Cardiac muscle cell (in vitro differentiated cells and primary cell): ENCODE measurements around the gene KRT77. TPM values are rescaled to one million over a fixed set of nuclear protein-coding genes. Genes with fewer than 3 reads are reported as not detected.

ENCODE experiments used
- DNase-seq, 2 donors: peaks; one replicate each; pipeline versions ENCODE4 v3.0.0 to v3.0.0-alpha.2; 2010 to 2017; ENCODE audit warnings: low read depth in 1 of 2, low spot score in 1 of 2
- H3K27ac ChIP-seq: fragments of 200-600 bp; sonication (generic); 2 replicates; pipeline ENCODE4 v1.5.1; 2016
- H3K27me3 ChIP-seq: fragments of 200-600 bp; sonication (generic); 2 replicates; pipeline ENCODE4 v1.6.0; 2016; ENCODE audit warnings: control low read depth
- H3K36me3 ChIP-seq: fragments of 200-600 bp; sonication (generic); 2 replicates; pipeline ENCODE4 v1.5.1; 2016; ENCODE audit warnings: control low read depth
- H3K4me1 ChIP-seq: fragments of 200-600 bp; sonication (generic); 2 replicates; pipeline ENCODE4 v1.8.1; 2017; ENCODE audit warnings: low read depth, mild to moderate bottlenecking, mixed run types
- H3K4me3 ChIP-seq: fragments of 200-600 bp; sonication (generic); 2 replicates; pipeline ENCODE4 v1.5.1; 2016; ENCODE audit warnings: mild to moderate bottlenecking
- H3K9me3 ChIP-seq: fragments of 200-600 bp; sonication (generic); 2 replicates; pipeline ENCODE4 v1.5.1; 2017; ENCODE audit warnings: low read depth, mild to moderate bottlenecking, control low read depth
- CTCF ChIP-seq: IDR thresholded peaks from 2 replicates; pipeline ENCODE4 v1.5.1; 2012; ENCODE audit warnings: low read depth, mild to moderate bottlenecking, low read length
- polyA plus RNA-seq: library from polyadenylated mRNA; unstranded; fragments of >200 nt; fragmentation: Nextera tagmentation; extraction: Ambion mirVana; gene quantifications from 2 replicates; pipeline ENCODE4 v1.2.1, GENCODE V29; 2016
- total RNA-seq: library from RNA; depleted of rRNA; stranded (reverse); fragments of >200 nt; gene quantifications from 2 replicates; pipeline ENCODE4 v1.2.3, GENCODE V29; 2016

The KRT77 gene
- total and polyA plus RNA-seq, 2 experiments from 2014 or later, result not detected

DNA sequence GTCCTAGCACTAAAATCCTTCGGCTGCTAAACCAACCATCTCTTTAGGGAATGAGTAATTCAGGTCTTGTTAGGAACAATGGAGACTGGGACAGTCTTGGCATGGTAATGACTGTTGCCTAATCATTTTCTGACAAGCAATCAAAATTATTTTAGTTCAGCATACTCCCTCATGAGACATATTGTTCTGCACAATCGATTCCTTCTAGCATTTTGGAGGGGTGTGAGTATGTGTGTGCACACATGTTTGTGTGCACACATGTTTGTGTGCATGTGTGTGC lies 21.0 kb downstream of the KRT77 start:
- peaks cover 69% of the 10 kb centered on the region for H3K27me3 ChIP-seq
- no peaks in the 10 kb centered on the region for H3K36me3 ChIP-seq
- no peaks in the 10 kb centered on the region for H3K9me3 ChIP-seq
- no peaks in the 10 kb centered on the region for H3K4me1 ChIP-seq
- DNase-seq, result peak in 1 of 2 donors; percentile 34
- TF ChIP-seq CTCF, result no peak
- H3K4me3 ChIP-seq, result no peak overlapping the region
- no peak overlapping the region for H3K27ac ChIP-seq

DNA sequence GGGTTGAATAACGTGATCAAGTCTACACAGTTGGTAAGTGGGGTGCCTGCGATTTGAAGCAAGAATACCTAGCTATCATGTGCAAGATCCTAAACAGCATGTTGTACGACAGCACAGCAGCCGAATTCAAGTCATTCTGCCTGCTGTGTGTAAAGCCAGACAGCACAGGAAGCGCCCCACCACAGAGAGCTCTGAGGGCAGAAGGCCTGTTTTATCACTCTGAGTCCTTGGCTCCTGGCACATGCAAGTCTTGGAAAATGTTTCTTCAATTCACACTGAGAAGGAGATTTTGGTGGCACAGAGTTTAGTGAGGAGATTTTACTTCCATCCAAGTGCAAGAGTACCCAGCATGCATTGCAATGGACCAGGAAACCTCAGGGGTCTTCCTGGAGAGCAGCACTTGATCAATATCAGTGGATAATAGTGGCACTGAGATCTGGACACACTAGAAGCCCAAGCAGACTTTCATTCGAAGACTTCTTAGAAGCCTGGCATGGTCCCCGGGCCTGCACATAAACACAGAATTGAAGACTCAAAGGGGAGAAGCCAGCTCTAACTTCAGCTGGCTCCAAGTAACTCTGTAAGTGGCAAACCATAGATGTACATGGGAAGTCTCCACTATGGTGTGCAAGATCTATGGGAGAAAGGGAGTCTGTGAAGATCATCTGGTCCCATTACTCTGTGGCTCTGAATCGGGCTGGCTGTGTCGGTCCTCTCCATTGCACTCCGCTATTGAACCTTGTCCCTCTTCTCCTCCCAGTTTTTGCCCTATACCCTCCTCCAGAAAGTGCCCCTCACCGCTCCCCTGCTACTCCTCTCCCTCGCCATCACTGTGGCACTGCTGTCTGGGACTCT lies 21.6 kb downstream of the KRT77 start:
- Histone ChIP-seq H3K27me3 (peaks cover 68% of the 10 kb centered on the region), H3K4me3 (no peak overlapping the region), H3K4me1 (no peaks in the 10 kb centered on the region), H3K36me3 (no peaks in the 10 kb centered on the region), H3K9me3 (no peaks in the 10 kb centered on the region), H3K27ac (no peak overlapping the region)
- TF ChIP-seq CTCF, result no peak
- DNase-seq, result no peak

DNA sequence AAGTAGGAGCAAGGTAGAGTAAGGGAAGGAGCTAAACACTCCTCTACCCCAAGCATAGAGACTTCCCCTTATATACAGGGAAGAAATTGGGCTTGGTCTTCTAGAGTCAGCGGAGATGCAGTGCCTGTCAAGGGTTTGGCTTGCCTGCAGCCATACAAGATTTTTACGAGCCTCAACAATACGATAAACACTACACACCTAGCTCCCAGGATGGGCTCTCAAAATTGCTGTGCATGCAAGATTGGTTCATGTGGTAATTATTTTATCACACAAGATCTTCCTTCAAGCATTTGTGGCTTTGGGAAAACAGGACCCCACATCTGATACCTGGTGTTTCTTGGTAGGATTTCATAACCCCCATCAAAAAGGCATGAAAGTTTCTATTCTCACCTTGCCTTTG lies 23.0 kb downstream of the KRT77 start, which contains the start of gene KRT1:
KRT1 (minus strand) TSS at position 45 of the 400 bp plus-strand sequence. CDS start 59 bp downstream, outside the sequence.
- Histone ChIP-seq H3K9me3 (no peaks in the 10 kb centered on the region), H3K27me3 (peaks cover 54% of the 10 kb centered on the region), H3K4me3 (no peak within 1 kb of the TSS), H3K4me1 (no peaks in the 10 kb centered on the region), H3K36me3 (no peaks in the 10 kb centered on the region), H3K27ac (no peak within 1 kb of the TSS)
- no peak for TF ChIP-seq CTCF
- DNase-seq, result no peak

GRCh38 chr12:52679875-52680274 lies 23.4 kb downstream of the KRT77 start:
- Histone ChIP-seq H3K27me3 (peaks cover 52% of the 10 kb centered on the region), H3K9me3 (no peaks in the 10 kb centered on the region), H3K4me1 (no peaks in the 10 kb centered on the region), H3K36me3 (no peaks in the 10 kb centered on the region), H3K27ac (no peak overlapping the region), H3K4me3 (no peak overlapping the region)
- DNase-seq, result no peak
- TF ChIP-seq CTCF, result no peak

DNA sequence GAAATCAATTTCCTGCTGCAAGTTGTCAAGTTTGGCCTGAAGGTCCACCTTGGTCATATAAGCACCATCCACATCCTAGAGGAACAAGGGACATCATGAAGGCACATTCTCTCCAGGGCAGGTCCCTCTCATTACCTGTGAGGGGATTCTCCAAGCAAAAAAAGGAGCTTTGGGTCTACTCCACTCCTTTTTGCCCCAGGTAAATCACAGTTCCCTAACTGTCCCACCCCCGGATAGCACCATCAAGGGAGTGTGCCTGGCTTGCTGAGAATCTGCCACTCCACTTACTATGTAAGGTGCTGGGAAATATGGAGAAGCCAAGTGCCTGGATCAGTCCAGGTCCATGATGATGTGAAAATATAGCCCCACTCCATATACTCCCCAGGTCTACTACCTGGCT lies 25.7 kb downstream of the KRT77 start:
- H3K27ac ChIP-seq, result no peak overlapping the region
- H3K27me3 ChIP-seq, result peaks cover 58% of the 10 kb centered on the region
- H3K36me3 ChIP-seq, result no peaks in the 10 kb centered on the region
- no peak overlapping the region for H3K4me3 ChIP-seq
- TF ChIP-seq CTCF, result no peak
- H3K9me3 ChIP-seq, result no peaks in the 10 kb centered on the region
- no peak for DNase-seq
- no peaks in the 10 kb centered on the region for H3K4me1 ChIP-seq
